Measurements from ENCODE around the gene F9. TPM values are rescaled to one million over a fixed set of nuclear protein-coding genes. Genes with fewer than 3 reads are reported as not detected.

F9 gene
- total and polyA plus RNA-seq, 10 of the 15 experiments (the other 5 are each of a cell fraction or from before 2014, with no cell fraction given), result 0.18 TPM; not detected in 9

DNA sequence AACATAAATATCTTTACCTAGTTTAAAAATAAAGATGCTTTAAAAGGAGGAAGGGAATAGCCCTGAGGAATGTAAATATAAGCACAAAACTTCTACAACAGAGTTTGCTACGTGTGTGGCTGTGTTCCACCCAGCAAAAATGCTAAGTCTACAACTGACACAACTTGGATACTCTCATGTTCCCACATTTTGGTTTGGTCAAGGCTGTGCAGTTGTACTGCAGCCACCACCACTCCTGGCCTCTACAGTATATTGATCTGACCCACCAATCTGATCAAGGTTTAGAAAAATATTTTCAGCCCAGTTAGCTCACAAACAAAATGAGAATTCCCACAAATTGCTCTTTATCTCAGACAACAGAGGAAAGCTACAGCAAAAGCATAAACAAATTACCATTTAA lies 12.1 kb downstream of the F9 start:
- H3K4me3 ChIP-seq, result no peak overlapping the region
- no peaks in the 10 kb centered on the region for H3K79me2 ChIP-seq (ENCODE audit: control insufficient read depth, insufficient read depth, low read length)
- ChIA-PET RAD21 (ENCODE audit: unreplicated experiment) (no interaction called here), CTCF (interaction anchor here (1.5 kb wide), 1 partner anchor 14 kb away, joined by 4 read pairs; no protein-coding TSS in a partner anchor), POLR2A (no interaction called here), SMC1A (ENCODE audit: uncharacterized antibody, unreplicated experiment) (interaction anchor here (0.6 kb wide), 1 partner anchor 202 kb away, joined by 3 read pairs; no protein-coding TSS in a partner anchor)
- in situ Hi-C loops (cut with MboI) (no loop called here), intact Hi-C loops (cut with micrococcal nuclease; ENCODE audit: unreplicated experiment) (no loop called here)
- no TSS peak for BruUV-seq (replicated peaks)
- H4K20me1 ChIP-seq (ENCODE audit: control insufficient read depth, insufficient read depth), result no peaks in the 10 kb centered on the region
- H3K4me1 ChIP-seq (ENCODE audit: control insufficient read depth, insufficient read depth, low read length), result no peaks in the 10 kb centered on the region
- no peaks in the 10 kb centered on the region for H3K9me3 ChIP-seq (replicated peaks; ENCODE audit: control insufficient read depth, insufficient read depth, low read length)
- H3K27ac ChIP-seq (ENCODE audit: control insufficient read depth, insufficient read depth), result no peak overlapping the region
- no peaks in the 10 kb centered on the region for H3K27me3 ChIP-seq (replicated peaks in 1 of 2; ENCODE audit: control insufficient read depth in 2 of 2, insufficient read depth in 2 of 2, low read length in 1 of 2)
- ATAC-seq (no peak), FAIRE-seq (no peak), DNase-seq (ENCODE audit: low read depth, low spot score) (no peak)
- 0% methylated on average over 1 of the region's 1 CpG for whole genome bisulfite sequencing (ENCODE audit: insufficient coverage, insufficient replicate concordance, low lambda C conversion rate, missing lambda C conversion rate)
- H3K4me2 ChIP-seq (ENCODE audit: control insufficient read depth, insufficient read depth), result no peak overlapping the region
- H2AFZ ChIP-seq (ENCODE audit: control insufficient read depth, low read depth, low read length), result no peak overlapping the region
- no peaks in the 10 kb centered on the region for H3K36me3 ChIP-seq (ENCODE audit: control insufficient read depth in 2 of 2, insufficient read depth in 2 of 2, low read length in 1 of 2)
- no peak for TF ChIP-seq EZH2 (IDR thresholded peaks at IDR 0.05; ENCODE audit: borderline replicate concordance, control insufficient read depth, low read depth, low read length)
- no peak for TF ChIP-seq ZNF24 (IDR thresholded peaks at IDR 0.05)
- TF ChIP-seq MYB (IDR thresholded peaks at IDR 0.05; ENCODE audit: borderline replicate concordance, low read depth, low read length), result no peak
- no peak for TF ChIP-seq KAT2A (conservative IDR thresholded peaks at IDR 0.05; ENCODE audit: control insufficient read depth, low read depth, low read length)
- no peak for TF ChIP-seq SMAD5 (IDR thresholded peaks at IDR 0.05; ENCODE audit: low read depth)
- no peak for TF ChIP-seq GABPA (IDR thresholded peaks at IDR 0.05; ENCODE audit: low read depth)
- TF ChIP-seq, protein P1, sequence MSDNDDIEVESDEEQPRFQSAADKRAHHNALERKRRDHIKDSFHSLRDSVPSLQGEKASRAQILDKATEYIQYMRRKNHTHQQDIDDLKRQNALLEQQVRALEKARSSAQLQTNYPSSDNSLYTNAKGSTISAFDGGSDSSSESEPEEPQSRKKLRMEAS (IDR thresholded peaks at IDR 0.05; ENCODE audit: low read depth, low read length), result no peak
- TF ChIP-seq ASH2L (IDR thresholded peaks at IDR 0.05; ENCODE audit: borderline replicate concordance, low read depth), result no peak
- no peak for TF ChIP-seq CREM (IDR thresholded peaks at IDR 0.05; ENCODE audit: low read depth)
- TF ChIP-seq, protein P2, sequence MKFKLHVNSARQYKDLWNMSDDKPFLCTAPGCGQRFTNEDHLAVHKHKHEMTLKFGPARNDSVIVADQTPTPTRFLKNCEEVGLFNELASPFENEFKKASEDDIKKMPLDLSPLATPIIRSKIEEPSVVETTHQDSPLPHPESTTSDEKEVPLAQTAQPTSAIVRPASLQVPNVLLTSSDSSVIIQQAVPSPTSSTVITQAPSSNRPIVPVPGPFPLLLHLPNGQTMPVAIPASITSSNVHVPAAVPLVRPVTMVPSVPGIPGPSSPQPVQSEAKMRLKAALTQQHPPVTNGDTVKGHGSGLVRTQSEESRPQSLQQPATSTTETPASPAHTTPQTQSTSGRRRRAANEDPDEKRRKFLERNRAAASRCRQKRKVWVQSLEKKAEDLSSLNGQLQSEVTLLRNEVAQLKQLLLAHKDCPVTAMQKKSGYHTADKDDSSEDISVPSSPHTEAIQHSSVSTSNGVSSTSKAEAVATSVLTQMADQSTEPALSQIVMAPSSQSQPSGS (IDR thresholded peaks at IDR 0.05; ENCODE audit: low read length), result no peak
- no peak overlapping the region for H3K9ac ChIP-seq (ENCODE audit: control insufficient read depth, insufficient read depth, low read length)
